Measurements from ENCODE around the gene SLC22A23. TPM values are rescaled to one million over a fixed set of nuclear protein-coding genes. Genes with fewer than 3 reads are reported as not detected.

The SLC22A23 gene
- total RNA-seq, 1 experiment from 2014 or later = 5.7 TPM

GRCh38 chr6:3501826-3502500, 45.1 kb upstream of the SLC22A23 start:
- Histone ChIP-seq H4K20me1 (ENCODE audit: low read length) (no peaks in the 10 kb centered on the region), H3K9ac (ENCODE audit: low read length) (no peak overlapping the region), H3F3A (ENCODE audit: low read length, unreplicated experiment) (no peaks in the 10 kb centered on the region), H3K27ac (ENCODE audit: low read length) (no peak overlapping the region), H3K4me2 (ENCODE audit: low read length) (peak overlapping the region; percentile 58), H2AFZ (ENCODE audit: low read length) (no peak overlapping the region), H3K4me1 (ENCODE audit: insufficient read depth, low read length) (peaks cover 22% of the 10 kb centered on the region), H3K27me3 (ENCODE audit: low read length) (no peaks in the 10 kb centered on the region), H3K9me3 (ENCODE audit: low read length) (no peaks in the 10 kb centered on the region), H3K36me3 (ENCODE audit: low read depth, low read length) (no peaks in the 10 kb centered on the region), H3K79me2 (ENCODE audit: low read length) (no peaks in the 10 kb centered on the region), H3K4me3 (ENCODE audit: low read length) (no peak overlapping the region), H3K9me2 (replicated peaks; ENCODE audit: low read length) (no peaks in the 10 kb centered on the region)
- ChIA-PET CTCF (no interaction called here), POLR2A (ENCODE audit: unreplicated experiment) (no interaction called here)
- no TSS peak for BruUV-seq (replicated peaks)
- intact Hi-C loops (cut with micrococcal nuclease) = loop anchor here (2.0 kb wide), 2 partner anchors 45 to 111 kb away; partner anchors contain the start of gene SLC22A23
- TF ChIP-seq CTCF (conservative IDR thresholded peaks at IDR 0.05; ENCODE audit: low read depth, low read length) (no peak), EZH2phosphoT487 (IDR thresholded peaks at IDR 0.05; ENCODE audit: borderline replicate concordance, low read length) (no peak), EZH2 (IDR thresholded peaks at IDR 0.05; ENCODE audit: low read length, unreplicated experiment) (no peak)
- no peak for ATAC-seq
- DNase-seq = no peak

GRCh38 chr6:3500262-3501014, 43.6 kb upstream of the SLC22A23 start:
- ChIA-PET CTCF (interaction anchor here (0.6 kb wide), 1 partner anchor 44 kb away, joined by 4 read pairs; the partner anchor contains the start of gene SLC22A23), POLR2A (ENCODE audit: unreplicated experiment) (interaction anchor here (0.6 to 0.7 kb wide), 2 partner anchors 38 to 232 kb away, joined by 7 read pairs; no protein-coding TSS in a partner anchor)
- Histone ChIP-seq H3K4me1 (ENCODE audit: insufficient read depth, low read length) (peaks cover 22% of the 10 kb centered on the region), H2AFZ (ENCODE audit: low read length) (no peak overlapping the region), H3F3A (ENCODE audit: low read length, unreplicated experiment) (no peaks in the 10 kb centered on the region), H3K4me3 (ENCODE audit: low read length) (peak overlapping the region; percentile 16; the same call in 1 of the 2 replicates), H3K9me2 (replicated peaks; ENCODE audit: low read length) (no peaks in the 10 kb centered on the region), H3K9ac (ENCODE audit: low read length) (no peak overlapping the region), H3K36me3 (ENCODE audit: low read depth, low read length) (no peaks in the 10 kb centered on the region), H3K79me2 (ENCODE audit: low read length) (no peaks in the 10 kb centered on the region), H3K9me3 (ENCODE audit: low read length) (no peaks in the 10 kb centered on the region), H3K27me3 (ENCODE audit: low read length) (0 out of 2 replicates have a peak, but pooled peaks cover 5% of the 10 kb centered on the region), H3K27ac (ENCODE audit: low read length) (peak overlapping the region; percentile 14; the same call in 1 of the 2 replicates), H3K4me2 (ENCODE audit: low read length) (peak overlapping the region; percentile 58), H4K20me1 (ENCODE audit: low read length) (no peaks in the 10 kb centered on the region)
- intact Hi-C loops (cut with micrococcal nuclease) = loop anchor here (1.0 to 2.0 kb wide), 3 partner anchors 18 to 112 kb away; partner anchors contain the start of gene SLC22A23
- TF ChIP-seq EZH2 (IDR thresholded peaks at IDR 0.05; ENCODE audit: low read length, unreplicated experiment) = no peak
- TF ChIP-seq CTCF (conservative IDR thresholded peaks at IDR 0.05; ENCODE audit: low read depth, low read length) = no peak
- no peak for TF ChIP-seq EZH2phosphoT487 (IDR thresholded peaks at IDR 0.05; ENCODE audit: borderline replicate concordance, low read length)
- peak; percentile 88 for DNase-seq
- peak; percentile 92 for ATAC-seq
- BruUV-seq (replicated peaks) = no TSS peak

All from PC-3 (cell line).